Measurements from ENCODE around the gene STX8. TPM values are rescaled to one million over a fixed set of nuclear protein-coding genes. Genes with fewer than 3 reads are reported as not detected.

The STX8 gene
- total and polyA plus RNA-seq, 9 of the 15 experiments (the other 6 are each of a cell fraction or from before 2014, with no cell fraction given), result 14.6 to 42.5 (median 22.1) TPM

DNA sequence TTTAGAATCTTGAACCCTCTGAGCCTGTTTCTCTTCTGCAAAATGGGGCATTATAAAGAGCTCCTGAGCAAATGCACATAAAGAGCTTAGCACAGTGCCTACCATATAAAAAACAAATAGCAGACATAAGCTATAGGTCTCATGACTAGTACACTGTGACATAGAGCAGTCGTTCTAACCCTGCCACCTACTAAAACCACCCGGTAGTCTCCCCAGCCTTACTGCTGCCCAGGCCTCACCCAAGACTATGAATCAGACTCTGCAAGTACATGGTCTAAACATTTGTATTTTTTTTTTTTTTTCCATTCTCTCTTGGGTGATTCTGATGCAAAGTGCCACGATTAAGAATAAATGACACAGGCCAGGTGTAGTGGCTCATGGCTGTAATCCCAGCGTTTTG is 33.9 kb downstream of the STX8 start:
- ATAC-seq (no peak), FAIRE-seq (no peak), DNase-seq (ENCODE audit: extremely low read depth in 1 of 4, low spot score in 3 of 4) (no peak)
- 6% methylated on average over 4 of the region's 4 CpGs for WGBS (ENCODE audit: insufficient coverage, low coverage, missing lambda C conversion rate)
- ChIA-PET CTCF (ENCODE audit: low intra/inter-chr PET ratio) (no interaction called here), POLR2A (interaction anchor here (0.8 kb wide), 1 partner anchor 654 kb away, joined by 3 read pairs; no protein-coding TSS in a partner anchor)
- no peak overlapping the region for H3K27ac ChIP-seq (ENCODE audit: extremely low read depth, low read depth, low read length)
- no peak overlapping the region for H3K4me3 ChIP-seq
- in situ Hi-C loops (cut with MboI), result loop anchor here (25.0 kb wide), 2 partner anchors 554 to 1154 kb away; partner anchors contain the start of genes KRABD2, RNF222 and RPL26
- H3K27me3 ChIP-seq (ENCODE audit: control insufficient read depth in 2 of 2, insufficient read depth in 2 of 2, low read length in 2 of 2), result no peaks in the 10 kb centered on the region; a peak in 1 of 5 replicates
- H3K9ac ChIP-seq (ENCODE audit: insufficient read depth in 1 of 2, low read depth in 2 of 2, low read length in 2 of 2), result no peak overlapping the region
- H3K9me1 ChIP-seq (ENCODE audit: control insufficient read depth, insufficient read depth, low read length), result no peaks in the 10 kb centered on the region
- TF ChIP-seq RUNX1 (IDR thresholded peaks at IDR 0.05; ENCODE audit: low read depth), result no peak
- TF ChIP-seq, protein P1, sequence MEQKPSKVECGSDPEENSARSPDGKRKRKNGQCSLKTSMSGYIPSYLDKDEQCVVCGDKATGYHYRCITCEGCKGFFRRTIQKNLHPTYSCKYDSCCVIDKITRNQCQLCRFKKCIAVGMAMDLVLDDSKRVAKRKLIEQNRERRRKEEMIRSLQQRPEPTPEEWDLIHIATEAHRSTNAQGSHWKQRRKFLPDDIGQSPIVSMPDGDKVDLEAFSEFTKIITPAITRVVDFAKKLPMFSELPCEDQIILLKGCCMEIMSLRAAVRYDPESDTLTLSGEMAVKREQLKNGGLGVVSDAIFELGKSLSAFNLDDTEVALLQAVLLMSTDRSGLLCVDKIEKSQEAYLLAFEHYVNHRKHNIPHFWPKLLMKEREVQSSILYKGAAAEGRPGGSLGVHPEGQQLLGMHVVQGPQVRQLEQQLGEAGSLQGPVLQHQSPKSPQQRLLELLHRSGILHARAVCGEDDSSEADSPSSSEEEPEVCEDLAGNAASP (IDR thresholded peaks at IDR 0.05), result no peak
- no peak for TF ChIP-seq NCOA4 (IDR thresholded peaks at IDR 0.05; ENCODE audit: partially characterized antibody)
- TF ChIP-seq ZNF121 (CRISPR knock-in tag; conservative IDR thresholded peaks at IDR 0.05), result no peak
- no peak for TF ChIP-seq TAF15 (IDR thresholded peaks at IDR 0.05; ENCODE audit: low read depth, low read length)
- no peak for TF ChIP-seq ASH1L (IDR thresholded peaks at IDR 0.05; ENCODE audit: borderline replicate concordance, low read depth, partially characterized antibody)
- TF ChIP-seq, protein P2, sequence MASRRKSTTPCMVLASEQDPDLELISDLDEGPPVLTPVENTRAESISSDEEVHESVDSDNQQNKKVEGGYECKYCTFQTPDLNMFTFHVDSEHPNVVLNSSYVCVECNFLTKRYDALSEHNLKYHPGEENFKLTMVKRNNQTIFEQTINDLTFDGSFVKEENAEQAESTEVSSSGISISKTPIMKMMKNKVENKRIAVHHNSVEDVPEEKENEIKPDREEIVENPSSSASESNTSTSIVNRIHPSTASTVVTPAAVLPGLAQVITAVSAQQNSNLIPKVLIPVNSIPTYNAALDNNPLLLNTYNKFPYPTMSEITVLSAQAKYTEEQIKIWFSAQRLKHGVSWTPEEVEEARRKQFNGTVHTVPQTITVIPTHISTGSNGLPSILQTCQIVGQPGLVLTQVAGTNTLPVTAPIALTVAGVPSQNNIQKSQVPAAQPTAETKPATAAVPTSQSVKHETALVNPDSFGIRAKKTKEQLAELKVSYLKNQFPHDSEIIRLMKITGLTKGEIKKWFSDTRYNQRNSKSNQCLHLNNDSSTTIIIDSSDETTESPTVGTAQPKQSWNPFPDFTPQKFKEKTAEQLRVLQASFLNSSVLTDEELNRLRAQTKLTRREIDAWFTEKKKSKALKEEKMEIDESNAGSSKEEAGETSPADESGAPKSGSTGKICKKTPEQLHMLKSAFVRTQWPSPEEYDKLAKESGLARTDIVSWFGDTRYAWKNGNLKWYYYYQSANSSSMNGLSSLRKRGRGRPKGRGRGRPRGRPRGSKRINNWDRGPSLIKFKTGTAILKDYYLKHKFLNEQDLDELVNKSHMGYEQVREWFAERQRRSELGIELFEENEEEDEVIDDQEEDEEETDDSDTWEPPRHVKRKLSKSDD (conservative IDR thresholded peaks at IDR 0.05; ENCODE audit: low read length), result no peak
- no peak for TF ChIP-seq MIER1 (IDR thresholded peaks at IDR 0.05; ENCODE audit: low read depth)
- no peak for TF ChIP-seq MNT (conservative IDR thresholded peaks at IDR 0.05)
- no peak for TF ChIP-seq ZBTB11 (CRISPR knock-in tag; IDR thresholded peaks at IDR 0.05)
- TF ChIP-seq ZNF143 (CRISPR knock-in tag; IDR thresholded peaks at IDR 0.05), result no peak
- TF ChIP-seq ZBTB17 (CRISPR knock-in tag; IDR thresholded peaks at IDR 0.05), result no peak
- TF ChIP-seq ZNF354B (CRISPR knock-in tag; IDR thresholded peaks at IDR 0.05), result no peak
- H3K9me3 ChIP-seq (replicated peaks; ENCODE audit: control insufficient read depth, insufficient read depth, low read depth, low read length), result no peaks in the 10 kb centered on the region
- no peaks in the 10 kb centered on the region for H3K36me3 ChIP-seq (ENCODE audit: control insufficient read depth, insufficient read depth, low read length)
- H3K4me1 ChIP-seq (replicated peaks in 1 of 2; ENCODE audit: control insufficient read depth in 2 of 2, insufficient read depth in 2 of 2, low read length in 2 of 2), result no peaks in the 10 kb centered on the region
- H4K20me1 ChIP-seq (replicated peaks; ENCODE audit: control insufficient read depth, insufficient read depth, low read length), result no peaks in the 10 kb centered on the region
- no peaks in the 10 kb centered on the region for H3K79me2 ChIP-seq (ENCODE audit: control insufficient read depth, insufficient read depth, low read length)
- no TSS peak for BruUV-seq (replicated peaks)
- H3K4me2 ChIP-seq (ENCODE audit: insufficient read depth, low read length), result no peak overlapping the region
- intact Hi-C loops (cut with micrococcal nuclease), result no loop called here
- H2AFZ ChIP-seq (ENCODE audit: low read depth, low read length), result no peak overlapping the region
